Amniotic stem cell (primary cell): Measurements from ENCODE around the gene CALN1.

ENCODE experiments used
- DNase-seq: peaks from one replicate; lab custom pipeline; 2025; lab: John Stamatoyannopoulos, UW

The CALN1 gene

DNA sequence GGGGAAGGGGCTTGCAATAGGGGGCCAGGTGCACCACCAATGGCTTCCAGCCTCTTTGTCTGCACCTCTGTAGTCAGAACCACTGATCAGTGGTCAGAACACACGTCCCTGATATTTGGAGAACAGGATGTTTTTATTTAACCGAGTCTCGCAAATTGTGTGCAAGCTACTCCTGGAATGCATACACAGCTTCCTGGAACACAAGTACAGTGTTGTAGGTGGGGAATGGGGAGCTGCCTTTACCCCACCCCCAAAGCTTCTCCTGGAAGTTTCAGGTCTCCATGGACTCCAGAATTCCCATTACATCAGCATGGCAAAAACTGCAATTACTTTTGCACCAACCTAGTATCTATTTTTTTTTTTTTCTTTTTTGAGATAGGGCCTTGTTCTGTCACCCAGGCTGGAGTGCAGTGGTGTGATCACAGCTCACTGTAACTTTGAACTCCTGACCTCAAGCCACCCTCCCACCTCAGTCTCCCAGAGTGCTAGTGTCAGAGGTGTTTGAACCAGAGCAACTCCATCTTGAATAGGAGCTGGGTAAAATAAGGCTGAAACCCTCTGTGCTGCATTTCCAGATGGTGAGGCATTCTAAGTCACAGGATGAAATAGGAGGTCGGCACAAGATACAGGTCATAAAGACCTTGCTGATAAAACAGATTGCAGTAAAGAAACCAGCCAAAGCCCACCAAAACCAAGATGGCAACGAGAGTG is 374.0 kb downstream of the CALN1 start:
- DNase-seq, result no peak

DNA sequence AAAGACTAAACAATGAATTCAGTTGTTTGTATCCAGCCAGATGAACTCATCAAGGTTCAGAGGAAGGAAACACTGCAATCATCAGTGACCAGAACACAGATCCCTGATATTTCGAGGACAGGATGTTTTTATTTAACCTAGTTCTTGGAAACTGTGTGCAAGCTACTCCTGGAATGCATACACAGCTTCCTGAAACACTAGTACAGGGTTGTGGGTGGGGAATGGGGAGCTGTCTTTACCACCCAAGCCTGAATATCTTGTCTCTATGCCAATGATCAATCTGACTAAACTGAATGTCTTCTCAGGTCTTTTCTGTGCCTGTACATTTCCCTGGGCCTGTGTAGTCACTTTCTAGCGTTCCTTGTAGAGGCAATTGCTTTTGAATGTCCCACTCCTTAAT is 374.6 kb downstream of the CALN1 start:
- no peak for DNase-seq

DNA sequence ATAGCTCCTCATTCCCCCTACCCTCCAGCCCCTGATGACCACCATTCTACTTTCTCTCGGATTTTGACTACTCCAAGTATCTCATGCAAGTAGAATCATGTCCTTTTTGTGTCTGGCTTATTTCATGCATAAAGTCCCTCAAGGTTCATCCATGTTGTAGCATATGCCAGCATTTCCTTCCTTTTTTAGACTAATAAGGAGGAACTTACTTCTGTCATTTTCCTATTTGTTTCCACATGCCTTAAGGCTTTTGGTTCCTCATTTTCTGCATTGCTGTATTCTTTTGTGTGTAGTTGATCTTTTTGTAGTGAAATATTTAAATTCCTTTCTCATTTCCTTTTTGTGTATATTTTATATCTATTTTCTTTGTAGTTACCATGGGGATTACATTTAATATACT is 376.9 kb downstream of the CALN1 start:
- no peak for DNase-seq

DNA sequence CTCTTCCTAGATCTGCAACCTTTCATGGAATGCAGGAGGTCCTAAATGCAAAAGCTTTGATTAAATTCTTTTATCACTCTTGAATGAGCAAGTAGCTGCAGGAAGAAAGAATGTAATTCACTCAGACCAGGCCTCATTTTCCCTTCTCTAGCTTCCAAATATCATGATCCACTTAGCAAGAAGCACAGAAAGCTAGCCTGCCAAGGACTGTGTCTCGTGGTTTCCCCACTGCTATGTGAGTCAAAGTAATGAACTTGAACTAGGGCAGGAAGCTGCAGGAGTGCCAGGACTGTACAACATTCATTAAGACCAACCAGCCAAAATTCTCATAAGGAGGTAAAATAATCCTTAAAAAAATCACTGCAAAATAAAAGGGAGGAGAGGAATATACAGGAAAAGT is 379.2 kb downstream of the CALN1 start:
- no peak for DNase-seq

DNA sequence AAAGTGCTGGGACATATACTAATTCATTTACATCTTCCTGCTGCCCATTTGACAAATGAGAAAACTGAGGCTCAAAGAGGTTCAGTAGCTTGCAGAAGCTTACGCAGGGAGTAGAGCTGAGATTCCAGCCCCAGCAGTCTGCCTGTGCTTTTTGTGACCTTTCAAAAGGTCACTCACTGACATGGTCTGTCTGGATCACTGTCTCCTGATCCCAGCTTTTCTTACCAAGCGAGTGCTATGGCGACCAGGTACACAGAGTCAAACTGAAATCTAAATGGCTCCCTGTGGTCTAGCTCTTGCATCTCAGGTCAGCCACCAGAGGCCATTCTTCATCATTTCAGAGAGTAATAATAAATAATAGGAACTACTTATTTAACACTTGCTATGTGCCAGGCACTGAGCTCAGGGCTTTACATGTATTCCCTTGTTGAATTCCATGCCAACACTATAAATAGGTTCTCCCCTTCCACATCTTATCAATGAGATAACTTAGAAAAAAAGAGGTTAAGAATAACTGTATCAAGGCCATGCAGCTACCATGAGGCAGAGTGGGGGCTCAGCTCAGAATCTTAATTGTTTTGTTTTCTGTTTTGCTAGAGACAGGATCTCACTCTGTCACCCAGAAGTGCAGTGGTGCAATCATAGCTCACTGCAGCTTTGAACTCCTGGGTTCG is 381.0 kb downstream of the CALN1 start:
- no peak for DNase-seq

DNA sequence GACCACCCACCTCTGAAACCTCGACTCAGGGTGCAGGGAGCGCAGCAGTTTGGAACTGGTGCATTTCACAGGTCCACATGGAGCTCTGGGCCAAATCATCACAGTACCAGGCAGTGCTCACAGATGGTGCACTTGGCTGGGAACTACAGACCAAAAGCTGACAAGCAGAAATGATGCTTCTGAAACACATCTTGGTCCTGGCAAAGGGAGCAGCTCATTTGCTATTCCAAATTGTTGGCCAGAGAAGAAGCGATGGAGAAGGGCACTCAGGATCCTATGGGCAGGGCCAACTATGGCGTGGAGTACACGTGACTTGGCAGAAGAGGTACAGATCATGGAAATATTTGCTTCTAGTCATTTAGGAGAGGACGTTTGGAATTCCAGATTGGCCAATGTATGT is 383.9 kb downstream of the CALN1 start:
- no peak for DNase-seq

DNA sequence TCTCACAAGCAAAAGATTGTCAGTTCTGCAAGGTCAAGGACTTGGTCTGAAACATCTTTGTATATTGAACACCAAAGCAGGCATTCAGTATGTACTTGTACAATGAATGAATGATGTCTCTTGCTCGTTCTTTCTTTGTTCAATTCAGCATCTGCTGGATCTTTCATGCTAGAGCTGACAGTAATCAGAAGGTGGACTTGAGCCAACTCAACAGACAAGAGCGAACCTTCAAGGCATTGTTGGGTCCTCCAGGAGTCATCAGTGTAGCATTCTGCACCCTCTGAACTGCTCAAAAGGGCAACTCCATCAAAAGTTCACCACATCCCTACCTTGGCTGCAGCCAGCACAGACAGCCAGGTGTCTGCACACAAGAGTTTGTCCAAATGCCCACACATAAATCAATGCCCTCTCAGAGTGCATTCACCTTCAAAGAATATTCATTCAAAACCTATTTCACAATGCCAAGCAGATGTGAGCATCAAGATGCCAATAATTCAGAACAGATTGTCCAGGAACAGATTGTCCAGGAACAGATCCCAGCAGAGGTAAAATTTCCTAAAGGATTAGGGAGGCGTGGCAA is 386.7 kb downstream of the CALN1 start:
- no peak for DNase-seq

DNA sequence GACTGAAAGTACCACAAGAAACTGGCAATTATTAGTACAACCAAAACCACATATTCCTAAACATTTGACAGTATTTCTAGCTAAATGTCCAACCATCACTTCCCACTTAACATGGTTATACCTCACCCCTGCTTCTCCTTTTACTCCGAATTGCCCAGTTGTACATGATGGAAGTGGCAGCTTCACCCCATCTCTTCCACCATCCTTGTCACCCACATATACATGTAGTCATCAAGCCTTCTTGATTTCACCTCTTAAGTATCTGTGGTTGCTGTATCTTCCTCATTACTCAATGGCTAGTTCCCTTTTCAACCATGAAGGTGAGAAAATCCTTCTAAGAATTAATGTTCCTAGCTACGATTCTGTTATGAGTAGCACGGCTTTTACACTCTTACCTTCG is 388.2 kb downstream of the CALN1 start:
- DNase-seq, result no peak

DNA sequence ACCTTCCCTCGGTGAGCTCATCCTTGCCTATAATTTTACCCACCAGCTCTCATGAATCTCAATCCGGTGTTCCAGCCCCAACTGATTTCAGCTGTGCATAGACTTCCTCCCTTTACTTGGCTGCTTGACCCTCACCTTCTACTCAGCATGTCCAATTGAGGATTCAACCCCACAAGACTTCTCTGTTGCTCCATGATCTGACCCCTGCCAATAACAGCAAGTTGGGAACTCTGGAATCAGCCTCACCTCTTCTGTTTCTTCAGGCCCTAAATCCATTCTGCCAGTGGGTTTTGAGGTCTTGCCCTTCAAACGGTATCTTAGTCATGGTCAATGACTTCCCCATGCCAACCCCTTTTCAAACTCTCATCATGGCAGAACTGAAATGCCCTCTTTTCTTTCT is 390.4 kb downstream of the CALN1 start:
- no peak for DNase-seq

DNA sequence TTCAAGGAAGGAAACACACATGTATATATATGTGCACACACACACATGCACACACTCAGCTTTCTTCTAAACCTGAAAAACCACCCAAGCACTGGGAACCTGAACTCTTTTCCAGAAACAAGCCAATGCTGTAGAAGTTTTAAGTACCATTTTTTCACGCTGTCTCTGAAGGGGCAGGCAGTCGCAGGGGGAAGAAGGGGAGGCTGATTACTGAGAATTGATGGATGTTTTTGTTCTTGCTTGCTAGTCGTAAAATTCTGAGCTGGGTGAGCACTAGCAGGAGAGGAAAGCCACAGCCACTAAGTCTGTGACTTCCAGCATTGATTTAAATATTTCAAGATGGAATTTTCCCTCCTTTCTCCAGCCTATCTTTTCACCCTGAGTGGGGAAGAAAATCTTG is 391.8 kb downstream of the CALN1 start:
- DNase-seq, result no peak

DNA sequence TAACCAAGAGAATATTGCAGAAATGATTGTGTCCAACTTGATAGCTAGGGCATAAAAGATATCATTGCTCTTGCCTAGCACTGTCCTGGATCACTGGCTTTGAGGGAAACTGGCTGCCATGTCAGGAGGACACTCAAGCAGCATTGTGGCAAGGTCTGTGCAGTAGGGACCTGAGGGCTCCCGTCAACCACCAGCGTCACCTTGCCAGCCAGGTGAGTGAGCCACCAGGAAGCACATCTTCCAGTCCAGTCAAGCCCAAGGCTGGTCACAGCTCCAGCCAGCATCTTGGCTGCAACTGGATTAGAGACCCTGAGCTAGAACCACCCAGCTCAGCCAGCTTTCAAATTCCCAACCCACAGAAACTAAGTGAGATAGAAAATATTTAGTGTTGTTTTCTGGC is 392.7 kb downstream of the CALN1 start:
- no peak for DNase-seq

DNA sequence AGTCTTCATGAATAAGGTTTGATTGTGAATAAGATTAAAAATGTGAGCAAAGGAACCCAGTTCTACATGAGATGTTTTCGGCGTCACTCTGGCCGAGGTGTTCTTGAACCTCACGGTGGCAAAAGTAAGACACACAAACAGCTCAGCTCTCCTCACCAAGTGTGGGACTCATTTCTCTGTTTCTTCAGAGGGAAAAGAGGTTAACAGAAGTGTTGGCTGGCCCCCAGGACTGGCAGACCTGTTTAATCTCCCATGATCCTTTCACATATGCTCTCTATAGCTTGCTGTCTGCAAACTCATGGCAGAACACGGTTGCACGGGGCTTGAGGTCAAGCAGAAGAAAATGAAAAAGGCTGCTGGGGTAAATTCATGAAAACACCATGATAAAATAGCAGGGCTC is 394.4 kb downstream of the CALN1 start:
- DNase-seq, result no peak

DNA sequence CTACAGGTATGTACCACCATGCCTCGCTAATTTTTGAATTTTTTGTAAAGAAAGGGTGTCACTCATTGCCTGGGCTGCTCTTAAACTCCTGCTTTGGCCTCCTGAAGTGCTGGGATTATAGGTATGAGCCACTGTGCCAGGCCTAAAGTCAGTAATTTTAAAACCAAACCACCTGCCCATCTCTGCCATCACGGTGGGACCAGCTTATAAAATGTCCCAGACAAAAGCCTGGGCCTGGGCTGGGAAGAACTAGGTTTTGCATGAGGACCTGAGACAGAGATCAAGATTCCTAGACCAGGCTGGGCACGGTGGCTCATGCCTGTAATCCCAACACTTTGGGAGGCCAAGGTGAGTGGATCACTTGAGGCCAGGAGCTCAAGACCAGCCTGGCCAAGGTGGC is 395.6 kb downstream of the CALN1 start:
- DNase-seq, result no peak

DNA sequence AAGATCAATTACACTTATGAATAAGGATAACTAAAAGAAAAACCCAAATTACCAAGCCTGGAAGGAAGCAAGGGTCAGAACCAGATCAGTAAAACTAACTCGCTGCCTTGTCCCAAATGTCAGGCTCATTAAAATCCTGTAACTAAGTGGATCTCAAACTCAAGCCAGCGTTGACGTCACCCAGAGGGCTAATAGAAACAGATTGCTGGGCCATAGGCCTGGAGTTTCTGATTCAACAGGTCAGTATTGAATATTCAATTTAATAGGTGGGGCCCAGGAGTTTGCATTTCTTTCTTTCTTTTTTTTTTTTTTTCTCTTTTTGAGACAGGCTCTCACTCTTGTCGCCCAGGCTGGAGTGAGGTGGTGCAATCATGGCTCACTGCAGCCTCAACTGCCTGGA is 397.0 kb downstream of the CALN1 start:
- DNase-seq, result no peak

DNA sequence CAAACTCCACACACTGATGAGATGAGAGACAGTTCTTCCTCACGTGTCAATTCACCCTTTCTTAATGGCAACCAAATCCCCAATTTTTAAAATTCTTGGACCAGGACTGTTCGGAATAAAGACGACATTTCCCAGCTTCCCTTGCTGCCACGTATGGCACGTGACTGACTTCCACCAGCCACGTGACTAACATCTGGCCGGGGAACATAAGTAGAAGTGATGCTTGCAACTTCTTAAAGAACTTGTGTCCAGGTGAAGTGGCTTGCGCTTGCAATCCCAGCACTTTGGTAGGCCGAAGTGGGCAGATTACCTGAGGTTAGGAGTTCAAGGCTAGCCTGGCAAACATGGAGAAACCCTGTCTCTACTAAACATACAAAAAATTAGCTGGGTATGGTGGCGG is 405.1 kb downstream of the CALN1 start:
- no peak for DNase-seq

DNA sequence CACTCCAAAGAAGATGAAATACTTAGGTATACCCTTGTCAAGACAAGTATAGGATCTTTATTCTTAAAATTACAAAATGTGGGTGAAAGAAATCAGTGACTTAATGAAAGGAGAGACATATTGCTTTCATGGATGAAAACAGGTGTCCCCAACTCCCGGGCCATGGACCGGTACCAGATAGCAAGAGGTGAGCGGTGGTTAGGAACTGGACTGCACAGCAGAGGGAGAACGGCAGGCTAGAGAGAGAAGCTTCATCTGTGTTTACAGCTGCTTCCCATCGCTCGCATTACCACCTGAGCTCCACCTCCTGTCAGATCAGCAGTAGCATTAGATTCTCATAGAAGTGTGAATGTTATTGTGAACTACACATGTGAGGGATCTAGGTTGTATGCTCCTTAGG is 408.9 kb downstream of the CALN1 start:
- DNase-seq, result no peak

DNA sequence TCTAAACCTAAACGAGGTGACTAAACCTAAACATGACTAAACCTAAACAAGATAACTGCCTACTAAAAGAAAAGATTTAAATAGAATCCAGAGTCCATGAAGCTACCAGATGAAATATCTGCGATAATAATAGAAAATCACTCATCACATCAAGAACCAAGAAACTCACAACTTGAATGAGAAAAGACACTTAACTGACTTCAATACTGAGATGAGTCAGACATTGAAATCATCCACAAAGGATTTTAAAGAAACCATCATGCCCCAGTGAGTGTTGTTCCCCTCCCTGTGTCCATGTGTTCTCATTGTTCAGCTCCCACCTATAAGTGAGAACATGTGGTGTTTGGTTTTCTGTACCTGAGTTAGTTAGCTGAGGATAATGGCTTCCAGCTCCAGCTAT is 416.0 kb downstream of the CALN1 start:
- DNase-seq, result no peak

DNA sequence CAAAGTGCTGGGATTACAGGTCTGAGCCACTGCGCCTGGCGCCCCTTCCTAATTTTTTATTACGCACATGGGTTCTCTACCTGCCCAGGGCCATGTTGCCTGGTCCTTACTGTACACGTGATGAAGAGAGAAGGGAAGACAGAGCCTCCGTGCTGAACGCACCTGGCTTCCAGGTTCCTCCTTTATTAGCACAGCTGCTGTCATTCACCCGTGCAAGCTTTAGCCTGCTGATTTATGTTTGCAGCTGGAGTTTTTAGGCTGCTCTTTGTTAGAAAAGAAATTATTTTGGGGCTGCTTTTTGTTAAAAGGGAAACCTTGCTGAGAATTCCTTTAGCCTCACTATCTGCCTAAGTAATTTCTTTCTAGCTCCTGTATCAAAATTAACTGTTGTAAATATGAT is 417.0 kb downstream of the CALN1 start:
- no peak for DNase-seq

DNA sequence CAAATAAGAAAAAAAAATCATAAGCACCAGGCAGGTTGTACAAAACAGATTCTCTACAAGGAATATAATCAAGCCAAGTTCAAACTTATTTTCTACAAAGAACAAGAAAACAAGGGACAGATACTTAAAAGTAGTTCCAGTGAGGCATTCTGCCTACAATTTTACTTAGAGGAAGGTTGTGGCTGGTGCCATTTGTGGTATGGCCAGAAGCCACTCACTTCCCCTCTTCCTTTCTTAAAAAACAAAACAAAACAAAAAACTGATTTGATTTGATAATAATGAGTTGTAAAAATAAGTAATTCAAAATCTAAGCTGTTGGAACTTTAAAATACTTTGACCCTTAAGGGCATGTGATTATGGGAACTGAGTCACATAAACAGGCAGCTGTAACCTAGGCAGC is 420.6 kb downstream of the CALN1 start:
- DNase-seq, result no peak

DNA sequence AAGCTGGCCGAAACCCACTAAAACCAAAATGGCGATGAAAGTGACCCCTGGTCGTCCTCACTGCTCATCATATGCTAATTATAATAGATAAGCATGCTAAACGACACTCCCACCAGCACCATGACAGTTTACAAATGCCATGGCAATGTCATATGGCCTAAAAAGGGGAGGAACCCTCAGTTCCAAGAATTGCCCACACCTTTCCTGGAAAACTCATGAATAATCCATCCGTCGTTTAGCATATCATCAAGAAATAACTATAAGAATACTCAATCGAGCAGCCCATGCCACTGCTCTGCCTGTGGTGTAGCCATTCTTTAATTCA is 422.0 kb downstream of the CALN1 start:
- DNase-seq, result no peak

DNA sequence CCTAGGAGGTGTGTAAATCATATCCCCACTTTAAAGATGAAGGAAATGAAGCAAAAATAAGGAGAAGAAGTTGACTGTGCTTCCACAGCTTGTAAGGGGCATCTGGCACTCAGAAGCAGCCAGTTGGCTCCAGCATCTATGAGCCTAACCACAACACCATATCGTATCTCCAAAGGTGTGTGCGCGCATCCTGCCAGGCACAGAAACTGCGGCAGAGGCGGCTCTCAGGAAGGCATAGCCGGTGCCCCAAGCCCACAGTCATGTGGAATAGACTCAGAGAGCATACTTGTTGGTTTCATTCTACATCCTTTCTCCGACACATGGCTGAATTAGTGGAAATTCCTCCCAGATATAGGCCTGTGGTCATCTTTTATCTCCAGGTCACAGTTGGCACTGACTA is 423.9 kb downstream of the CALN1 start:
- DNase-seq, result no peak

DNA sequence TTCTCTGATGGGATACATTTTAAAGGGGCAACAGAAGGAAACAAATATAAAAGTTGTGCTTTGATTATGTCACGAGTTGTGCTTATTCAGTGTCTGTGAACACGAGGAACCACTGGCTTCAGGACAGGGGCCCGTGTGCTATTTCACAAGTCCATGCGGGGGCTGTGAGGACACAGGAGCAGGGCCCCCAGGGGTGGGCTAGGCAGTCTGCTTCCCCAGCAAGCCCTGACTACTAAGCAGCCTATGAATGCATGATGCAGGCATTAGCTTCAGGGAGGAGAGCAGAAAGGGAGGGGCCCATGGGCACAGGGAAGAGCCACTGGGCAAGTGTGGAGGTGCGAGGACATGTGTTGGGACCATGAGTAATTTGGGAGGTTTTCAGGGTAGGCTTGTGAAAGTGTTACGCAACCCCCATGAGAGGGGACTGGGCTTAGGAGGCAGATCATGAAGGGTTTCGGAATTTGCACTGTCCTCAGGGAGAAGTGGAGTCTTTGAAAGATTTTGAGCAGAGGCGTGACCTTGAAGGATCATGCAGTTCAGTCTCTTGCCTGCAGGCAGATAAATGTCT is 424.9 kb downstream of the CALN1 start:
- no peak for DNase-seq

DNA sequence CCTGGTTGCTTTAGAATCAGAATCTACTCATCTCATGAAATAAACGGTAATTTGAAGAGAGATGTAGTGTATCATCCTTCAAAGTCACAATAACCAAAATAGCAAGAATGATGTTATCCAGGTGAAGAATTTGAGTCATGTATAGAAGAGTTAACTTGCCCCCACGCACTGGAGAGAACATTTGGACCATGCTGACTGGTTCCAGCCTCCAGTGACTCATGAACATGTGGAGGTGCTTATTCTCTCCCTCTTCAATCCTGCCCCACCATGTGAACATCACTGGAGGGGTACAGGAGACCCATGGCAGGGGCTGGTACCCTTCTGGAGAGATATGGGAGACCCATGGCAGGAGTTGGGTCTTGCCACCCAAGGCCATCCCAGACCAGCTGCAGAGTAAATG is 427.8 kb downstream of the CALN1 start:
- DNase-seq, result no peak

DNA sequence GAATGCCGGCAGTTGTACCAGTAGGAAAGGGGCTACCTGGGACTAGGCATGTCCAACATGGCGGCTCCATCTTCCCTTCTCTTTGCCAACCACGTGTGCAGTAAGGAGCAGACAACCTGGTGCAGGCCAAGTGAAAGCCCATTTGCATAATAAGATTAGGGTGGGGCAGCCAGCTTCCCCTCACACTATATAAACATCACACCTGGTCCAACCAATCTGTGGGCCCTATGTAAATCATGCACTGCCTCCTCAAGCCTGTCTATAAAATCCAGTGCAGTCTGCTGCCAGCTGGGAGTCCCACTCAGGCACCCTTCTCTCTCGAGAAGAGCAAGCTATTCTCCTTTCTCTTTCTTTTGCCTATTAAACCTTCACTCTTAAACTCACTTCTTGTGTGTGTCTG is 429.3 kb downstream of the CALN1 start:
- DNase-seq, result no peak
